Measurements from ENCODE around the gene LIX1L.

LIX1L gene

GRCh38 chr1:145985129-145985501, 27.3 kb upstream of the LIX1L start:
- no peak for DNase-seq

GRCh38 chr1:145983960-145984830, 26.4 kb upstream of the LIX1L start:
- DNase-seq, result no peak

- DNase-seq, result no peak
These were observed 25.4 kb upstream of the LIX1L start for GRCh38 chr1:145983206-145983675.

- DNase-seq, result no peak
These were observed 24.4 kb upstream of the LIX1L start for GRCh38 chr1:145982010-145982723.

GRCh38 chr1:145980457-145980994, 22.7 kb upstream of the LIX1L start:
- no peak for DNase-seq

GRCh38 chr1:145979746-145980456, 22.1 kb upstream of the LIX1L start:
- DNase-seq, result no peak

- peak; percentile 97 for DNase-seq
These were observed 21.3 kb upstream of the LIX1L start for GRCh38 chr1:145978854-145979745.

- DNase-seq, result no peak
These were observed 20.6 kb upstream of the LIX1L start for GRCh38 chr1:145978471-145978853.

- peak; percentile 78 for DNase-seq
These were observed 20.0 kb upstream of the LIX1L start for GRCh38 chr1:145977486-145978470.

GRCh38 chr1:145977016-145977415, 19.2 kb upstream of the LIX1L start:
- DNase-seq, result no peak

GRCh38 chr1:145975216-145975615, 17.4 kb upstream of the LIX1L start:
- DNase-seq, result no peak

- DNase-seq, result no peak
These were observed 16.9 kb upstream of the LIX1L start for GRCh38 chr1:145974721-145975120.

GRCh38 chr1:145972580-145972979, 14.8 kb upstream of the LIX1L start:
- DNase-seq, result no peak

- DNase-seq, result no peak
These were observed 9.5 kb upstream of the LIX1L start for GRCh38 chr1:145967288-145967687.

GRCh38 chr1:145965119-145965744, 7.4 kb upstream of the LIX1L start:
- no peak for DNase-seq

- DNase-seq, result peak; percentile 96
These were observed 6.7 kb upstream of the LIX1L start, which contains the start of the genes ANKRD34A and POLR3GL for GRCh38 chr1:145964328-145965118. Gene ANKRD34A (minus strand): TSS chr1:145964575. CDS start chr1:145961759, 2,816 bp downstream. Gene POLR3GL (plus strand): TSS chr1:145964690. CDS start chr1:145974866, 10,176 bp downstream.

GRCh38 chr1:145963265-145964019, 5.6 kb upstream of the LIX1L start:
- DNase-seq, result peak; percentile 41

Data from NCI-H146 (cell line).